Colon (tissue), 2 donors: Measurements from ENCODE around the gene HDAC9.

Experiments
- FAIRE-seq: peaks from 2 replicates; lab custom pipeline; 2012; peaks lifted over from hg19 to GRCh38; lab: Jason Lieb, UNC
- donor health status: control.
- donor health status: control.

Gene HDAC9

GRCh38 chr7:18597754-18598153, 102.2 kb downstream of the HDAC9 start:
- FAIRE-seq = no peak

GRCh38 chr7:18607025-18607424, 111.5 kb downstream of the HDAC9 start:
- no peak for FAIRE-seq

GRCh38 chr7:18610331-18610948, 114.9 kb downstream of the HDAC9 start:
- no peak for FAIRE-seq

- FAIRE-seq = no peak
Measured at GRCh38 chr7:18614841-18615240, 119.3 kb downstream of the HDAC9 start.

- FAIRE-seq = no peak
Measured at GRCh38 chr7:18619311-18619710, 123.8 kb downstream of the HDAC9 start.

- FAIRE-seq = no peak
Measured at GRCh38 chr7:18623389-18623788, 127.8 kb downstream of the HDAC9 start.

- no peak for FAIRE-seq
Measured at GRCh38 chr7:18624459-18624858, 128.9 kb downstream of the HDAC9 start.

GRCh38 chr7:18626086-18626485, 130.5 kb downstream of the HDAC9 start:
- no peak for FAIRE-seq

- no peak for FAIRE-seq
Measured at GRCh38 chr7:18626717-18627116, 131.2 kb downstream of the HDAC9 start.

- no peak for FAIRE-seq
Measured at GRCh38 chr7:18637516-18637915, 142.0 kb downstream of the HDAC9 start.

- FAIRE-seq = no peak
Measured at GRCh38 chr7:18638594-18639452, 143.3 kb downstream of the HDAC9 start.

- FAIRE-seq = no peak
Measured at GRCh38 chr7:18639711-18640110, 144.2 kb downstream of the HDAC9 start.

- FAIRE-seq = no peak
Measured at GRCh38 chr7:18644981-18645380, 149.4 kb downstream of the HDAC9 start.

- FAIRE-seq = no peak
Measured at GRCh38 chr7:18647582-18647981, 152.0 kb downstream of the HDAC9 start.

- FAIRE-seq = no peak
Measured at GRCh38 chr7:18648849-18649758, 153.6 kb downstream of the HDAC9 start.

- no peak for FAIRE-seq
Measured at GRCh38 chr7:18653381-18654155, 158.0 kb downstream of the HDAC9 start.

- FAIRE-seq = no peak
Measured at GRCh38 chr7:18654709-18655108, 159.2 kb downstream of the HDAC9 start.

- FAIRE-seq = no peak
Measured at GRCh38 chr7:18655506-18655905, 160.0 kb downstream of the HDAC9 start.

GRCh38 chr7:18655912-18656311, 160.4 kb downstream of the HDAC9 start:
- FAIRE-seq = no peak

GRCh38 chr7:18656362-18656761, 160.8 kb downstream of the HDAC9 start:
- no peak for FAIRE-seq

- no peak for FAIRE-seq
Measured at GRCh38 chr7:18659746-18660145, 164.2 kb downstream of the HDAC9 start.

- FAIRE-seq = no peak
Measured at GRCh38 chr7:18663321-18663720, 167.8 kb downstream of the HDAC9 start.
